Endodermal cell (in vitro differentiated cells): ENCODE measurements around the gene PXT1. TPM values are rescaled to one million over a fixed set of nuclear protein-coding genes. Genes with fewer than 3 reads are reported as not detected.
"Not testable (repeated sequence)": the region's sequence is repeated elsewhere in the genome, so short reads cannot be mapped to it uniquely, and the experiment has no call there.

Experiments used
- DNase-seq: peaks from one replicate; pipeline ENCODE4 v3.0.0-alpha.2; 2017
- H3K27ac ChIP-seq: 2 replicates; pipeline ENCODE4 v1.5.1; 2013; ENCODE audit warnings: mild to moderate bottlenecking, low read depth, low read length, moderate library complexity
- H3K27me3 ChIP-seq: 2 replicates; pipeline ENCODE4 v1.6.1; 2013; ENCODE audit warnings: mild to moderate bottlenecking, low read length, moderate library complexity; ENCODE audit not compliant: insufficient read depth, control insufficient read depth, poor library complexity, severe bottlenecking
- H3K36me3 ChIP-seq: 2 replicates; pipeline ENCODE4 v1.7.0; 2013; ENCODE audit warnings: mild to moderate bottlenecking, low read length, moderate library complexity; ENCODE audit not compliant: control insufficient read depth, insufficient read depth
- H3K4me1 ChIP-seq: one replicate; pipeline ENCODE4 v1.7.0; 2013; ENCODE audit warnings: low read length; ENCODE audit not compliant: control insufficient read depth, insufficient read depth
- H3K4me3 ChIP-seq: 2 replicates; pipeline ENCODE4 v1.5.1; 2013; ENCODE audit warnings: mild to moderate bottlenecking, low read length, moderate library complexity
- H3K9ac ChIP-seq: 2 replicates; pipeline ENCODE4 v1.6.1; 2013; ENCODE audit warnings: mild to moderate bottlenecking, low read length, moderate library complexity; ENCODE audit not compliant: poor library complexity, severe bottlenecking; ENCODE audit errors: extremely low read depth
- H3K9me3 ChIP-seq: 2 replicates; pipeline ENCODE4 v1.6.1; 2013; ENCODE audit warnings: mild to moderate bottlenecking, low read length, moderate library complexity; ENCODE audit not compliant: control insufficient read depth
- H3K27ac Mint-ChIP-seq: 2 replicates; pipeline ENCODE4 v1.8.0; 2020; ENCODE audit warnings: mixed read lengths
- H3K27me3 Mint-ChIP-seq: 2 replicates; pipeline ENCODE4 v1.8.0; 2021; ENCODE audit warnings: mild to moderate bottlenecking, mixed read lengths; ENCODE audit not compliant: insufficient read depth
- H3K36me3 Mint-ChIP-seq: 2 replicates; pipeline ENCODE4 v1.8.0; 2020; ENCODE audit warnings: low read depth, mixed read lengths
- H3K4me1 Mint-ChIP-seq: 2 replicates; pipeline ENCODE4 v1.8.0; 2020; ENCODE audit warnings: mixed read lengths
- H3K4me3 Mint-ChIP-seq: 2 replicates; pipeline ENCODE4 v1.8.0; 2020; ENCODE audit warnings: mild to moderate bottlenecking, moderate library complexity, mixed read lengths
- H3K9me3 Mint-ChIP-seq: 2 replicates; pipeline ENCODE4 v1.8.0; 2020; ENCODE audit warnings: mild to moderate bottlenecking, mixed read lengths
- WGBS, 2 experiments: methylation state at CpG; one replicate each; pipeline versions ENCODE4 v1.1.5 to v1.1.7; 2013; ENCODE audit warnings: missing lambda C conversion rate in 2 of 2, mixed read lengths in 1 of 2; ENCODE audit not compliant: insufficient coverage in 1 of 2, insufficient read length in 1 of 2; 5-methylcytosine and 5-hydroxymethylcytosine counted together
- total RNA-seq, 2 donors: library from RNA; stranded (reverse); fragmentation: NEBNext Ultra II Directional in 1 of 2; extraction: Animal tissue kit (Norgen Biotek cat#: 25700) in 1 of 2; gene quantifications; 2 replicates in 1 of 2; 3 replicates in 1 of 2; pipeline ENCODE4 v1.2.1, GENCODE V29; 2021
- TF ChIP-seq, protein P1 (sequence below): fragments of 200-600 bp; sonication (generic); conservative IDR thresholded peaks from 2 replicates; pipeline ENCODE4 v1.5.0; 2021; ENCODE audit warnings: antibody characterized with exemption, mild to moderate bottlenecking

Gene PXT1
- total RNA-seq, 2 donors from 2014 or later, result 0.15 TPM; not detected in 1

GRCh38 chr6:36414481-36414880, 28.2 kb downstream of the PXT1 start:
- Histone ChIP-seq H3K4me3 (no peak overlapping the region), H3K27ac (no peak overlapping the region), H3K9me3 (peaks cover 5% of the 10 kb centered on the region), H3K4me1 (no peaks in the 10 kb centered on the region), H3K36me3 (no peaks in the 10 kb centered on the region), H3K27me3 (no peaks in the 10 kb centered on the region), H3K9ac (no peak overlapping the region)
- H3K36me3 Mint-ChIP-seq, result no peaks in the 10 kb centered on the region
- H3K9me3 Mint-ChIP-seq, result peaks cover 9% of the 10 kb centered on the region
- no peak overlapping the region for H3K4me3 Mint-ChIP-seq
- no peak overlapping the region for H3K27ac Mint-ChIP-seq
- no peaks in the 10 kb centered on the region for H3K27me3 Mint-ChIP-seq
- H3K4me1 Mint-ChIP-seq, result no peaks in the 10 kb centered on the region
- TF ChIP-seq, protein P1, sequence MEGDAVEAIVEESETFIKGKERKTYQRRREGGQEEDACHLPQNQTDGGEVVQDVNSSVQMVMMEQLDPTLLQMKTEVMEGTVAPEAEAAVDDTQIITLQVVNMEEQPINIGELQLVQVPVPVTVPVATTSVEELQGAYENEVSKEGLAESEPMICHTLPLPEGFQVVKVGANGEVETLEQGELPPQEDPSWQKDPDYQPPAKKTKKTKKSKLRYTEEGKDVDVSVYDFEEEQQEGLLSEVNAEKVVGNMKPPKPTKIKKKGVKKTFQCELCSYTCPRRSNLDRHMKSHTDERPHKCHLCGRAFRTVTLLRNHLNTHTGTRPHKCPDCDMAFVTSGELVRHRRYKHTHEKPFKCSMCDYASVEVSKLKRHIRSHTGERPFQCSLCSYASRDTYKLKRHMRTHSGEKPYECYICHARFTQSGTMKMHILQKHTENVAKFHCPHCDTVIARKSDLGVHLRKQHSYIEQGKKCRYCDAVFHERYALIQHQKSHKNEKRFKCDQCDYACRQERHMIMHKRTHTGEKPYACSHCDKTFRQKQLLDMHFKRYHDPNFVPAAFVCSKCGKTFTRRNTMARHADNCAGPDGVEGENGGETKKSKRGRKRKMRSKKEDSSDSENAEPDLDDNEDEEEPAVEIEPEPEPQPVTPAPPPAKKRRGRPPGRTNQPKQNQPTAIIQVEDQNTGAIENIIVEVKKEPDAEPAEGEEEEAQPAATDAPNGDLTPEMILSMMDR, result no peak
- DNase-seq, result no peak
- WGBS, 2 experiments, result 64 to 79% methylated on average over 1 of the region's 1 CpG

GRCh38 chr6:36413489-36414480, 28.9 kb downstream of the PXT1 start:
- peaks cover 2% of the 10 kb centered on the region for H3K27me3 Mint-ChIP-seq
- H3K27me3 ChIP-seq, result no peaks in the 10 kb centered on the region
- DNase-seq, result no peak
- TF ChIP-seq, protein P1, result no peak
- no peaks in the 10 kb centered on the region for H3K36me3 Mint-ChIP-seq
- no peak overlapping the region for H3K4me3 ChIP-seq
- H3K9me3 ChIP-seq, result peaks cover 5% of the 10 kb centered on the region
- H3K4me3 Mint-ChIP-seq, result no peak overlapping the region
- no peaks in the 10 kb centered on the region for H3K4me1 ChIP-seq
- 67 to 82% methylated on average over 1 to 4 of the region's 4 CpGs for WGBS, 2 experiments
- no peak overlapping the region for H3K27ac ChIP-seq
- no peaks in the 10 kb centered on the region for H3K36me3 ChIP-seq
- peaks cover 3% of the 10 kb centered on the region for H3K4me1 Mint-ChIP-seq
- H3K27ac Mint-ChIP-seq, result no peak overlapping the region
- peaks cover 9% of the 10 kb centered on the region for H3K9me3 Mint-ChIP-seq
- no peak overlapping the region for H3K9ac ChIP-seq

- not testable (repeated sequence) for H3K4me3 ChIP-seq, H3K36me3 Mint-ChIP-seq, H3K27me3 ChIP-seq, H3K4me1 ChIP-seq, DNase-seq, H3K4me3 Mint-ChIP-seq, H3K27me3 Mint-ChIP-seq, H3K27ac Mint-ChIP-seq, H3K27ac ChIP-seq, H3K4me1 Mint-ChIP-seq, H3K9me3 ChIP-seq, H3K36me3 ChIP-seq, H3K9me3 Mint-ChIP-seq, H3K9ac ChIP-seq
- 90 to 91% methylated on average over 5 of the region's 5 CpGs for WGBS, 2 experiments
Measured at GRCh38 chr6:36409718-36410117, 32.9 kb downstream of the PXT1 start.
